GM21825 (cell line): ENCODE results near the gene ITPRID1.
"Not testable (repeated sequence)": the region's sequence is repeated elsewhere in the genome, so short reads cannot be mapped to it uniquely, and the experiment has no call there.

Source experiments
- ATAC-seq: cut with Tn5 transposase; IDR thresholded peaks from one replicate; pipeline ENCODE4 v1.9.1; 2021; ENCODE audit warnings: mild to moderate bottlenecking, moderate library complexity; ENCODE audit not compliant: unreplicated experiment

The ITPRID1 gene

DNA sequence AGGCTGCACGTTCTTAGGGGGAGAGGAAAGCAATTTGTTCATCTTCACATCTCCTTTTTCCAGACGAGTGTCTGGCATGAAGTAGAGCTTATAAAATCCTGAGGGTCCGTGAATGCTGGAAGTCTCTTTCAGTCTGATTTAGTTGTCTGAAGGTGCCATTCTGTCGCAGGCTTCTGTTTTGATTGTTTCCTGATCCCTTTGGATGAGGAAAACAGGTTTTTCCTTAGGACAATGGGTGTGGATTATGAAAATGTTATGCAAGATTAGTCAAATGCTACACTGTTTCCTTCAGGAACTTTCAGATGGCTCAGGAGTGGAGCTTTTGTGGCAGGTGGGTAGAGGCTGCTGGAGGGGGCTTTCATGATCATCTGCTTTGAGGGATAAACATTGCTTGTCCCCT is at the start of gene ITPRID1:
TSS of gene ITPRID1 (plus strand) at position 301 of the 400 bp plus-strand sequence. CDS start 38,935 bp downstream, outside the sequence.
- no peak for ATAC-seq

- ATAC-seq: no peak
These were observed 49.3 kb upstream of the ITPRID1 start for GRCh38 chr7:31464601-31465000.

GRCh38 chr7:31465285-31465684 is 48.6 kb upstream of the ITPRID1 start:
- ATAC-seq: no peak

- no peak for ATAC-seq
These were observed 47.9 kb upstream of the ITPRID1 start for GRCh38 chr7:31466036-31466435.

- ATAC-seq: not testable (repeated sequence)
These were observed 43.0 kb upstream of the ITPRID1 start for GRCh38 chr7:31470883-31471282.

- ATAC-seq: no peak
These were observed 38.5 kb upstream of the ITPRID1 start for GRCh38 chr7:31475368-31475767.

GRCh38 chr7:31476073-31476745 is 37.7 kb upstream of the ITPRID1 start:
- ATAC-seq: no peak

- no peak for ATAC-seq
These were observed 36.8 kb upstream of the ITPRID1 start for GRCh38 chr7:31476941-31477677.

GRCh38 chr7:31478018-31478417 is 35.9 kb upstream of the ITPRID1 start:
- no peak for ATAC-seq

- peak; percentile 83 for ATAC-seq
These were observed 35.2 kb upstream of the ITPRID1 start for GRCh38 chr7:31478721-31479120.

- no peak for ATAC-seq
These were observed 26.8 kb upstream of the ITPRID1 start for GRCh38 chr7:31487071-31487470.

DNA sequence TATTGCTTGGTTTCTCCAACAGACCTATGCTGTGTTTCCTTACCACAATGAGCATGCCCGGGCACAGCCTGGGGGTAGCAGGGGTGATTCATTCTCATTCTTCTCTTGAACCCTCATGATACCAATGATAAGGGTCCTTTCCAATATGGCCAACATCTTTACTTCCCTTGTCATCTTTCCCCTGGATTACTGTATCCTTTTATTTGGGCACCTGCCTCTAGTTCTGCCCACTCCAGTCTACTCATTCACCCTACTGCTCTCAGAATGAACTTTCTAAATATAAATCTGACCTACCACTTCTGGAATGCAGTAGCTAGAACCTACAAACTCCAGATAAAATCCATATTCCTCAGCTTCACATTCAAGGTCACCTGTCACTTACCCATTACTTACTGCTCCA is 26.4 kb upstream of the ITPRID1 start:
- no peak for ATAC-seq

- peak; percentile 98 for ATAC-seq
These were observed 25.2 kb upstream of the ITPRID1 start for GRCh38 chr7:31488562-31489203.

DNA sequence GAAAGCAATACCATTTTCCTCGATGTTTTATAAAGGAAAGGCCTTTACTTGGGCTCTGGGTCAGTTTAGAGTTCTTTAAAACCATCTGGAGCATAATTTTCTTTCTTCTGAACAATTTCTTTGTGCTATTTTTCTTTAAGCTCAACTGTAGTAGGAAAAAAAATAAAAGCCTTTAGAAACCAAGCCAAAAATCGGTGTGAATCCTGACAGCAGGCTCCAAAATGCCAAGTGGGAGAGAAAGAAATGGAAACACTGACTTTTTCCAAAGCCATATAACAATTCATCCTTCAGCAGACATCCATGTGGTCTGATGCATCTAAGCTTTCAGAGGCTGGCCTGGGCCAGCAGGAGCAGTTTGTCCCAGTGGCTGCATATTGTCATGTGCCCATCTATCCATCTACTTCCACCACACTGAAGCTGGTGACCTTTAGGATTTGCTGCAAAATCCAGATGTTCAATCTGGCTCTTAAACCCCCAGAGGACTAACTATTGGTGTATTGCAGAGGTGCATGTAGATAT is 23.0 kb upstream of the ITPRID1 start:
- no peak for ATAC-seq

GRCh38 chr7:31492086-31492485 is 21.8 kb upstream of the ITPRID1 start:
- no peak for ATAC-seq

DNA sequence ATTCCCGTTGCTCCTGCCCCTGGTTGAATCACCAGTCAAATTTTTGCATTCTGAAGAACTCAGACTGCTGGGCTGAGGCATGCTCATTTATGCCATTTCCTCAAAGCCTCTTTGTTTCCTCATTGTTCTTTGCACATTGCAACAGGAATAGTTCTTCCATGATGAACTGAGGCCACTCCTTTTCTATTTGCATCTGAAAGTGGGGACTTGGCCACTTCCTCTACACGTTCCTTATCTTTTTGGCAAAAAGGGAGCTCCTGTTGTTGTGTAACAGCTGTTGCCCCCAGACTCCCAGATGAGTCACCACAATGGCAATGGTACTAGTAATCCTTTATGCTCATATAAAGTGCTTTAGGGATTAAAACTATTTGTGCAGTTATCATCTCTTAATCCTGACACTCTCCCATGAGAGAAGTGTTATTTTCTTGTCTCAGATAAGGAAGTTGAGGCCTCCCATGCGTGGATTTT is 20.1 kb upstream of the ITPRID1 start:
- ATAC-seq: no peak

DNA sequence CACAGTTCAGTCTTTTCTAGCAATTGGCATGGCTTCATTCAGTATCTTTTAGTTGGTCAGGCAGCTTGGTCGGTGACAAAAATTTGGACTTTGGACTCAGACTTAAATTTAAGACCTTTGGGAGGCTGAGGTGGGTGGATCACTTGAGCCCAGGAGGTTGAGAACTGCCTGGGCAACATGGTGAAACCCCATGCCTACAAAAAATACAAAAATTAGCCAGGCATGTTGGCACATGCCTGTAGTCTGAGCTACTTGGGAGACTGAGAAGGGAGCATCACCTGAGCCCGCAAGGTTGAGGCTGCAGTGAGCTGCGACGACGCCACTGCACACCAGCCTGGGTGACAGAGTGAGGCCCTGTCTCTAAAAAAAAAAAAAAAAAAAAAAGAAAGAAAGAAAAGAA is 19.5 kb upstream of the ITPRID1 start:
- no peak for ATAC-seq

GRCh38 chr7:31495653-31496052 is 18.2 kb upstream of the ITPRID1 start:
- no peak for ATAC-seq

DNA sequence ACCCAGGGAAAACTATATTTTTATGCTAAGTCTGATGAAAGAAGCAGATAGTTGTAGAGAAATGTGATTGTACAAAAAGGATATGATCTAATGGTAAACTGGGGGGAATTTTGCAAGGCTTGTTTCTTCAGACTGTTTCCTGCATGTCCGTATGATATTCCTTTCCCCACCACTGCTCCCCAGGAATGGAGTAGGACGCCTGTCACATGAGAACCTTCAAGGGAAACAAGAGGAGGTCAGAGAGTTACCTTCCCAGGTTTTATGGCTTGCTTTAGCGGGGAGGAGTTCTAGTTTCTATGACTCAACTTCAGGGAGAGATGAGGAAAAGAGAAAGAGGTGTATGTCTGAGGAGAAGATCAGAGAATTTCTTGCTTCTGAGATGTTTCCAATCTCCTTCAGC is 16.4 kb upstream of the ITPRID1 start:
- no peak for ATAC-seq

- no peak for ATAC-seq
These were observed 13.2 kb upstream of the ITPRID1 start for GRCh38 chr7:31500656-31501055.

- ATAC-seq: no peak
These were observed 5.1 kb upstream of the ITPRID1 start for GRCh38 chr7:31508823-31509222.

- ATAC-seq: no peak
These were observed 1.7 kb upstream of the ITPRID1 start for GRCh38 chr7:31512166-31512565.
